ENCODE measurements around the gene INMT.

Gene INMT

GRCh38 chr7:30751696-30752273, at the start of gene INMT:
Gene INMT, plus strand, starts transcription at chr7:30752135. Its CDS starts 16 bp downstream, at chr7:30752151.
- TF ChIP-seq CTCF (IDR thresholded peaks at IDR 0.05; ENCODE audit: low read depth, low read length) = no peak
- H3K4me3 ChIP-seq (ENCODE audit: low read depth, low read length) = no peak within 1 kb of the TSS

GRCh38 chr7:30702200-30702599, 49.7 kb upstream of the INMT start:
- TF ChIP-seq CTCF (IDR thresholded peaks at IDR 0.05; ENCODE audit: low read depth, low read length) = no peak
- H3K4me3 ChIP-seq (ENCODE audit: low read depth, low read length) = no peak overlapping the region

- H3K4me3 ChIP-seq (ENCODE audit: low read depth, low read length) = no peak overlapping the region
- no peak for TF ChIP-seq CTCF (IDR thresholded peaks at IDR 0.05; ENCODE audit: low read depth, low read length)
Measured at GRCh38 chr7:30703756-30704155, 48.2 kb upstream of the INMT start.

- TF ChIP-seq CTCF (IDR thresholded peaks at IDR 0.05; ENCODE audit: low read depth, low read length) = no peak
- H3K4me3 ChIP-seq (ENCODE audit: low read depth, low read length) = no peak overlapping the region
Measured at GRCh38 chr7:30705008-30705407, 46.9 kb upstream of the INMT start.

GRCh38 chr7:30705596-30705995, 46.3 kb upstream of the INMT start:
- no peak overlapping the region for H3K4me3 ChIP-seq (ENCODE audit: low read depth, low read length)
- TF ChIP-seq CTCF (IDR thresholded peaks at IDR 0.05; ENCODE audit: low read depth, low read length) = no peak

GRCh38 chr7:30706316-30706715, 45.6 kb upstream of the INMT start:
- no peak for TF ChIP-seq CTCF (IDR thresholded peaks at IDR 0.05; ENCODE audit: low read depth, low read length)
- H3K4me3 ChIP-seq (ENCODE audit: low read depth, low read length) = no peak overlapping the region

GRCh38 chr7:30706908-30707307, 45.0 kb upstream of the INMT start:
- H3K4me3 ChIP-seq (ENCODE audit: low read depth, low read length) = no peak overlapping the region
- no peak for TF ChIP-seq CTCF (IDR thresholded peaks at IDR 0.05; ENCODE audit: low read depth, low read length)

All from WI38 (cell line).